ENCODE data around the gene CIAO3. TPM values are rescaled to one million over a fixed set of nuclear protein-coding genes. Genes with fewer than 3 reads are reported as not detected.

Gene CIAO3
- total and polyA plus RNA-seq, 12 donors: 18.7 to 62.9 (median 26.1) TPM

DNA sequence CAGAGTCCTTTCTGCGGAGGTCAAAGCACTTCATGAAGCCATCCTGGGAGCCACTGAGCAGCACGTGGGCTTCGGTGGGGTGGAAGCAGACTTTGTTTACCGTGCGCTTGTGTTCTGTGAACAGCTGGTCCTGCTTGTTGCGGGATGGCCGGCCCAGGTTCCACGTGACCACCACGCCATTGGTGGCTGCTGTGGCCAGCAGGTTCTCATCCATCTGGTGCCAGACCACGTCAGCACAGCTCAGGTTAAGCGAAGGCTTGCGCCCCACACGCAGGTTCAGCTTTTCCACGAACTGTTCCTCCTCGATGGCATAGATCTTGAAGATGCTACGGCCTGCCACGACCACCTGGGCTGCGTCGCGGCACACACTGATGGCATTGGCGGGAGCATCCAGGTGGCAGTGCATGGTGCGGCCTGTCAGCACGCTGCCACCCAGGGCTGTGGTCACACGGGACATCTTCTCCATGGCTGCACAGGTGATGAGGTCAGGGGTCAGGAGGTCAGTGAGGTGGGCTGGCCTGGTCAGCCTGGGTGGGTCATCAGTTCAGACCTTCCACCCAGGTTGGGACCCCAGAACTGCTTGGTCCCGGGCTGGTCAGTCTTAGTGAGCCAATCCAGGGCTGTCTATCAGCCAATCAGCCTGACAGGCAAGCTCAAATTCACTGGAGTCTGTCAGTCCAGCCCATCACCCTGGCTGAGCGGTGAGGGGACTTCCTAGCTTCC, 51.5 kb downstream of the CIAO3 start:
- no peak for DNase-seq
- no peaks in the 10 kb centered on the region for H3K9me3 ChIP-seq
- H3K27me3 ChIP-seq: peaks cover 13 to 33% (median 29%) of the 10 kb centered on the region in 7 donors
- TF ChIP-seq, protein P1, sequence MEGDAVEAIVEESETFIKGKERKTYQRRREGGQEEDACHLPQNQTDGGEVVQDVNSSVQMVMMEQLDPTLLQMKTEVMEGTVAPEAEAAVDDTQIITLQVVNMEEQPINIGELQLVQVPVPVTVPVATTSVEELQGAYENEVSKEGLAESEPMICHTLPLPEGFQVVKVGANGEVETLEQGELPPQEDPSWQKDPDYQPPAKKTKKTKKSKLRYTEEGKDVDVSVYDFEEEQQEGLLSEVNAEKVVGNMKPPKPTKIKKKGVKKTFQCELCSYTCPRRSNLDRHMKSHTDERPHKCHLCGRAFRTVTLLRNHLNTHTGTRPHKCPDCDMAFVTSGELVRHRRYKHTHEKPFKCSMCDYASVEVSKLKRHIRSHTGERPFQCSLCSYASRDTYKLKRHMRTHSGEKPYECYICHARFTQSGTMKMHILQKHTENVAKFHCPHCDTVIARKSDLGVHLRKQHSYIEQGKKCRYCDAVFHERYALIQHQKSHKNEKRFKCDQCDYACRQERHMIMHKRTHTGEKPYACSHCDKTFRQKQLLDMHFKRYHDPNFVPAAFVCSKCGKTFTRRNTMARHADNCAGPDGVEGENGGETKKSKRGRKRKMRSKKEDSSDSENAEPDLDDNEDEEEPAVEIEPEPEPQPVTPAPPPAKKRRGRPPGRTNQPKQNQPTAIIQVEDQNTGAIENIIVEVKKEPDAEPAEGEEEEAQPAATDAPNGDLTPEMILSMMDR (IDR thresholded peaks at IDR 0.05): no peak
- H3K36me3 ChIP-seq: peaks cover 0 to 26% (median 0%) of the 10 kb centered on the region in 9 donors
- peak overlapping the region; percentile 71 to 100 (median 92) for H3K4me3 ChIP-seq
- peaks cover 20 to 47% (median 36%) of the 10 kb centered on the region in 9 donors for H3K4me1 ChIP-seq
- ATAC-seq: no peak
- H3K27ac ChIP-seq: peak overlapping the region in 9 of 10 donors; percentile 83 to 94 (median 89)
- intact Hi-C loops (cut with DNase I): no loop called here
- WGBS, 2 donors: 85 to 87% methylated on average over 26 of the region's 26 CpGs

DNA sequence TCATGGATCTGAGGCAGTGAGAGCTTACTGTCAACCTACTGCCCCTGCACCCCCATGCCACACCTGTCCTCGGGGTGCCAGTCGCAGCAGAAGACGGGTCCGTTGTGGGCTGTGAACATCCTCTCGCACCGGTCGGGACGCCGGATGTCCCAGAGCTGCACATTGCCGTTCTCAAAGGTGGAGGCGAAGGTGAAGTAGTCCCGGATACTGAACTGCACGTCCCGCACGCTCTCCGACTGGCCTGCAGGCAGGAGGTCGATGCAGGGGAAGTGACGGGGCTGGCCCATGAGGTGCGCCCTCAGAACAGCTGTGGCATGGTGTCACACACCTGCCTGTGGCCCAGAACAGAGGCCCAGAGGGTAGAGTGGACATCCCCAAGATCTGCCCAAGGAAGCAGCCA, 53.3 kb downstream of the CIAO3 start:
- peaks cover 0 to 34% (median 7%) of the 10 kb centered on the region in 9 donors for H3K36me3 ChIP-seq
- H3K4me1 ChIP-seq: peaks cover 23 to 58% (median 46%) of the 10 kb centered on the region in 9 donors
- intact Hi-C loops (cut with DNase I): no loop called here
- DNase-seq (no peak), ATAC-seq (no peak)
- TF ChIP-seq, protein P1 (IDR thresholded peaks at IDR 0.05): no peak
- no peaks in the 10 kb centered on the region for H3K9me3 ChIP-seq
- H3K4me3 ChIP-seq: no peak overlapping the region
- H3K27me3 ChIP-seq: peaks cover 0 to 15% (median 11%) of the 10 kb centered on the region in 7 donors
- 93% methylated on average over 19 of the region's 19 CpGs for WGBS, 2 donors
- H3K27ac ChIP-seq: no peak overlapping the region

DNA sequence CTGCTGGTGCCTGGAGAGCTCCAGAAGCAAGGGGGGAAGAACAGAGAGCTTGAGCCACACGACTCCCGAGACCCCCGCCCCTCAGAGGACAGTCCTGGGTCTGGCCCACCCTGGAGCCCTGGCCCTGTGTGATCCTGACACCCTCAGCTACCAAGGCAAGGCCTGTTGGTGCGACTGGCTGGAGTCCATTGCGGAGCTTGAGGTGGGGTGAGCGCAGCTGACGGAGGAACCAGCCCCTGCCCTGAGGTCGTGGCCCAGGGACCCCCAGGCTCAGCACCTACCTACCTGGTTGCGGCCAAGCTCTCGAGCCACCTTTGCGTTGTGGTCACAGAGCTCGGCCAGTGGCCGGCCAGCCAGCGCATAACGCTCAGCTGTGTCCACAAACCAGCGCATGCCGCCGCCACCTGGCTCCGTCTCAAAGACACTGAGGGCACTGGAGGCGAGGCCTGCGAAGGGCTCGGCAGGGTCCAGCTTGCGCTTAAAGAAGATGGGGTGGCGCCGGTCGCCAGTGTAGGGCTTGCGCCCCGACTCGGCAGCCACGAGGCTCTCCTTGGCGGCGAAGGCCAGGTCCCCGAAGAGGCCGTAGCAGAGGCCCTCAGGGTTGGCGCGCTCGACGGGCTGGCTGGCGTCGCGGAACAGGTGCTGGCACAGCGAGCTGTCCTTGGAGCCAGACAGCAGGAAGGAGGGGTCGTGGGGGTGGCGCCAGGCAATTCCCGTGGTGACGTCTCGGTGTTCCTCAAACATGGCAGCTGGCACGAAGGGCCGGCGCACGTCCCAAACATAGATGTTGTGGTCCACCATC, 54.1 kb downstream of the CIAO3 start:
- WGBS, 2 donors: 95% methylated on average over 51 of the region's 51 CpGs
- no peaks in the 10 kb centered on the region for H3K9me3 ChIP-seq
- H3K36me3 ChIP-seq: peaks cover 0 to 43% (median 16%) of the 10 kb centered on the region in 9 donors
- no peak overlapping the region for H3K27ac ChIP-seq
- no peak overlapping the region for H3K4me3 ChIP-seq
- ATAC-seq (no peak), DNase-seq (no peak)
- TF ChIP-seq, protein P1 (IDR thresholded peaks at IDR 0.05): no peak
- peaks cover 0 to 6% (median 2%) of the 10 kb centered on the region in 7 donors for H3K27me3 ChIP-seq
- H3K4me1 ChIP-seq: peaks cover 32 to 66% (median 54%) of the 10 kb centered on the region in 9 donors
- intact Hi-C loops (cut with DNase I): no loop called here

DNA sequence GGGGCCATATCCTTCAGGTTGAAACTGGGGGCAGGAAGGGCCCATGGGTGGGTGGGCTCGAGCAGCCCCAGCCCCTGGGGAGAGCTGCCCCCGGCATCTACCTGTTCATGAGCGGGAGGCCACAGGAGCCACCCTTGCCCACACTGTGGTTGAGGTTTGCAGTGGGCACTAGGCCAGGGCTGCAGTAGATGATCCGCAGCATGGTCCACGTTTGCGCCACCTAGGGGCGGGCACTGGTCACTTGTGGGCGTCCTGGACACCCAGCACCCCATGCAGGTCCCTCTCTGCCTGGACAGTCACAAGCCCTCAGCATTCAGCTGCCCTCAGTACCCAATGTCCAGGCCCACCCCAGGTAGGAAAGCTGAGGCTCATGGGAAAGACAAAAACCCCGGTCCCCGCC, 54.8 kb downstream of the CIAO3 start:
- no peak overlapping the region for H3K27ac ChIP-seq
- H3K9me3 ChIP-seq: no peaks in the 10 kb centered on the region
- H3K27me3 ChIP-seq: no peaks in the 10 kb centered on the region
- peaks cover 39 to 73% (median 61%) of the 10 kb centered on the region in 9 donors for H3K4me1 ChIP-seq
- TF ChIP-seq, protein P1 (IDR thresholded peaks at IDR 0.05): peak in 6 of 9 donors; percentile 25 to 47 (median 36)
- no peak overlapping the region for H3K4me3 ChIP-seq
- ATAC-seq (no peak), DNase-seq (no peak)
- intact Hi-C loops (cut with DNase I): no loop called here
- peaks cover 0 to 48% (median 19%) of the 10 kb centered on the region in 9 donors for H3K36me3 ChIP-seq
- 71 to 76% methylated on average over 10 of the region's 10 CpGs for WGBS, 2 donors
